GOT3 (cell line): ENCODE results near the gene HOXC4.

Source experiments
- DNase-seq: peaks from one replicate; lab custom pipeline; 2025; ENCODE audit warnings: mixed read lengths; lab: John Stamatoyannopoulos, UW

The HOXC4 gene

DNA sequence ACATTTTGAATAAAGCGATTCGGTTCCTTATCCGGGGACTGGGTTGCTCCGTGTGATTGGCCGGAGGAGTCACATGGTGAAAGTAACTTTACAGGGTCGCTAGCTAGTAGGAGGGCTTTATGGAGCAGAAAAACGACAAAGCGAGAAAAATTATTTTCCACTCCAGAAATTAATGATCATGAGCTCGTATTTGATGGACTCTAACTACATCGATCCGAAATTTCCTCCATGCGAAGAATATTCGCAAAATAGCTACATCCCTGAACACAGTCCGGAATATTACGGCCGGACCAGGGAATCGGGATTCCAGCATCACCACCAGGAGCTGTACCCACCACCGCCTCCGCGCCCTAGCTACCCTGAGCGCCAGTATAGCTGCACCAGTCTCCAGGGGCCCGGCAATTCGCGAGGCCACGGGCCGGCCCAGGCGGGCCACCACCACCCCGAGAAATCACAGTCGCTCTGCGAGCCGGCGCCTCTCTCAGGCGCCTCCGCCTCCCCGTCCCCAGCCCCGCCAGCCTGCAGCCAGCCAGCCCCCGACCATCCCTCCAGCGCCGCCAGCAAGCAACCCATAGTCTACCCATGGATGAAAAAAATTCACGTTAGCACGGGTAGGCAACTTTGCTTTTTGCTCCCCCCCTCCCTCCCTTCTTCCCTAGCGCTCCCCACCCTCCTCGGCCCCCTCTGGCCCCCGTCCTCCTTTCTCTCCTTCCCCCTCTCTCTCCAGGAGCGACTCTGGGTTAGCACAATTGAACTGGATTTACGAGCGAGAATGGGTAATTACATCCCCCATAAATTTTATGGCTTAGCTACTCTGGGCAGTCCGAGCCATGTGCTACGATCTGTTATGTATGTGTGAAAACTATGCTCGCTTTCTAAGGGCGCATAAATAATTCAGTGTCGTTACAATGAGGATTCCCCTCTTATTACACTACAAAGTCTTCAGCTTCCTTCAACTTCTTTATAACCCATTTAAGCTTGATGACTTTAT is at the start of gene HOXC4:
HOXC4 (plus strand) TSS at position 85 of the 991 bp plus-strand sequence; CDS start at position 173, 88 bp downstream.
- DNase-seq = no peak

DNA sequence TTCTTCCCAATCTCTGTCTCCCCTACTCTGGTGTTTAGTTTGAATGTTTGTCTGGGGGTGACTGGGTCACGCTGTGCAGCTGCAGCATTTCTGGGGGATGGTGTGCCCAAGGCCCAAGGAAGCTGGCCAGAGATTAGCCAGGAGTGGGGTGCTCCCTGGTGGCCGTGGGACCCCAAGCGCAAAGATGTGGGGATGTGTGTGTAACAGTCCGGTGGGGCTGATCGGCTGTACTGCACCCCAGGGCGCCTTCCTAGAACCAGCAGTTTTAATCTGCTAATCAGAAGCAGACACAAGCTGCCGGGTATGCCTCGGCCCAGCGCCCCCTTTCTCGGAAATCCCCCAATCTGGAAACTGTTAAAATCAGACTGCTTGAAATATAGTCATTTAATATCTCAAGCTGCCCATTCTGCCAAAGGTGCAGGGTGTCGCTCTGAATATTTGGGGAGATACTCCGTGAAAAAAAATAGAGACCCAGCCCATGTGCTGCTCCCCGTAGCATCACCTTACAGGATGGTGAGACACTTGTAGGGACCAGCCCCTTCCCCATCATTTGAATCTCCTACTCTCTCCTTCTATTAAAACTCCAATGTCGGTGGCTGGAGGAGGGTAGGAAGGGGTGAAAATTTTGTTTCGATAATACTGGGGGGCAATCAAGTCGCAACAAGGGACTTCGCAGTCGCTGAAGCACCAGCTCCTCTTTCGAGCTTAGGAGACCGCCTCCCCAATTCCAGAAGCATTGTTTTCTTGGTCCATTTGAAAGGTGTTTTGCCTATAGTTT is 49.4 kb upstream of the HOXC4 start:
- DNase-seq = no peak

DNA sequence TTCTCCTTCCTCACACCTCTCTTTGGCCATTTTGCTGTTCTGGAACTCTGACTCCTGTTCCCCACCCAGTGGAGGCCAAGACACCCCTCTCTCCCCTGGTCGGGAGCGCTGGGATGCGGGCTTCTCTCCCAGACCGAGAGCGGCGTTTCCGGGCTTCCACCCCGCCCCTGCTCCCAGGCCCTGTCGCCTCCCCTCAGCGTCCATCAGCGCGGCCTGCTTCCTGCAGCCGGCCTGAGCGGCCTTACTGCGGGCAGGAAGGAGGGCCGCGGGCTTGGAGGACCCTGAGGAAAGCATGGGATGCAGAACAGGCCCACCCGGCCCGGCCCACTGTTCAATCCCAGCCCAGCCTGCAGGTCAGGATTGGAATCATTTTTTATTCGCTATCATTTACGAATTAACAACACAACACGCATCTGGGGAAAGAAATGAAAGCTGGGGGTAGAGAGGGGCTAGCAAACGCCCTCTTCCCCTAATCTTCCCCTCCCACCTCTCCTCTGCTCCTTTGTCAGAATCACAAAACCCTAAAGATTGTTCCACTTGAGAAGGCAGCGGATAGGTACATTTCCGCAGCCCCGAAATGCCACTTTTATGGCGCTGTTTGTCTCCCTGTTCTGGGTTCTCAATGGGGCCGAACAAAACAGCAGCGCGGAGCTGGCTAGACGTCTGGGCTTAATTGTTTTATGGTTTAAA is 48.6 kb upstream of the HOXC4 start:
- DNase-seq = no peak

DNA sequence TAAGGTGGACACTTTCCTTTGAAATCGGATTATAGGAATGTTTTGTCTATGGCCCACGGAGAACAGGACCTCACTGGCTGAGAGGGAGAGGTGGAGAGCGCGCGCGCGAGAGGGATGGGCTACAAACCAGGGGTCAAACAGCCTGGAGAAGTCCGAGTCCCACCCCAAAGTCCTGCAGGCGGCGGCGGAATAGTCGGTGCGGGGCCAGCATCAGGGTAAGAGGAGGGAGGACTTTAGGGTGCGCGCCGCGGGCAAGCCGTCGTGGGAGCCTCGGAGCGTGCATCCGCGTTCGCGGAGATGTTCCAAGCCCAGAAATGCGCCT is 48.1 kb upstream of the HOXC4 start:
- DNase-seq = no peak

DNA sequence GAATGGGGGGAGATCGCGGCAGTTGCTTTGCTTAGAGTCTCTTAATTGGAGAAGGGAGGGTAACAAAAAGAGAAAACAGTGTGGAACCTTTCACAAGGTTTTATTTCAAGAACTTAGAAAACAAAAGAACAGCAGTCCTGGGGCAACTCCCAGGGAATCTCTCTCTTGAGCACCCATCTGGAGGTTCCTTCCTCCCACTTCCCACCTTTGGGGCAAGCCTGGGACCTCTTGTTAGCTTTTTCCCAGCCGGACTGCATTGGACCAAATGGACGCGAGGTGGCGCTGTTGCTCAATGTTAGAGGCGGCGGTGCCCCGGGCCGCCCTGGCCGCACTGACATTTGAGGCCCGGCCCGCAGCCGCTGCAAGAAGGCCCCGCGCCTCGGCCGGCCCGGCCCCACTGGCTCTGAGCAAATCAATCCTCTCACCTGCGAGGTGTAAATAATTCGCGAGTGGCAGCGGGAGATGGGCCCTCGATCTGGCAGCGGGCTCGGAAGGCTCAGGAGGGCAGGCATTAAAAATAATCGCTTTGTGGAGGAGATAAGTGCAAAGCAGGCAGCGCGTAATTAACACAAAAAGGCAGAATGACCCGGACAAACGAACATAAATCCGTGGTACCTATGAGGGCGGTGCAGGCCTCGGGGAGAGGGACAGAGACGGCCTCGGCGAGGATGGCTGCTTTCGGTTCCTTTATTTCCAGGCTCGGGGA is 47.6 kb upstream of the HOXC4 start:
- no peak for DNase-seq

DNA sequence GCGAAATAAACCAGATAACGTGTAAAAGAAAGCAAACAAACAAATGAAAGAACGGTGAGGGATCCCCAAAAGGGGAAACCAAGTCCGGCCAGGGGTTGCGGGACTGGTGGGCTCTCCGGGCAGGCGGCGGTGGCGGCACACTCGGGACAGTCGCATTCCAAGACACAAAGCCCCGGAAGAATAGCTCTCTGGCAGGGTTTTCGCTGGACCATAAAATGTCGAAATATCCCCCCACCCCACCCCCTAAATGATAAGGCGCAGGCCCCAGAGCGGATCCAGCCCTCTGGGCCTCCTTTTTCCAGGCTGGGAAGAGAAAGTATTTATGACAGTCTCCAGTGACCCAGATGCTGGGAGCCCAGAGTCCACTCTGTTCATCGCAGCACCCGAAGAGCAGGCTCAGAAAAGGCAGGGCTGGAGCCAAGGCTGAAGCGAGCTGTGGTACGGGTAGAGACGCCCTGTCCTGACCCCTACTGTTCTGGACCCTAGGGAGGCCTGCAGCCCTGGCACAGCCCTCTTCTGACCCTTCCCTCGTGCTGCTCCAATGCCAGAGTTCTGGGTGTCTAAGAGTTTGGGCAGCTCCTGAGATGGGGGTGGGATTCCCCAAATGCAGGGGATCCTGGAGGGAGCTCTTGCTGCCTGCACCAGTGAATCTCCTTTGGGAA is 46.9 kb upstream of the HOXC4 start:
- DNase-seq = no peak

DNA sequence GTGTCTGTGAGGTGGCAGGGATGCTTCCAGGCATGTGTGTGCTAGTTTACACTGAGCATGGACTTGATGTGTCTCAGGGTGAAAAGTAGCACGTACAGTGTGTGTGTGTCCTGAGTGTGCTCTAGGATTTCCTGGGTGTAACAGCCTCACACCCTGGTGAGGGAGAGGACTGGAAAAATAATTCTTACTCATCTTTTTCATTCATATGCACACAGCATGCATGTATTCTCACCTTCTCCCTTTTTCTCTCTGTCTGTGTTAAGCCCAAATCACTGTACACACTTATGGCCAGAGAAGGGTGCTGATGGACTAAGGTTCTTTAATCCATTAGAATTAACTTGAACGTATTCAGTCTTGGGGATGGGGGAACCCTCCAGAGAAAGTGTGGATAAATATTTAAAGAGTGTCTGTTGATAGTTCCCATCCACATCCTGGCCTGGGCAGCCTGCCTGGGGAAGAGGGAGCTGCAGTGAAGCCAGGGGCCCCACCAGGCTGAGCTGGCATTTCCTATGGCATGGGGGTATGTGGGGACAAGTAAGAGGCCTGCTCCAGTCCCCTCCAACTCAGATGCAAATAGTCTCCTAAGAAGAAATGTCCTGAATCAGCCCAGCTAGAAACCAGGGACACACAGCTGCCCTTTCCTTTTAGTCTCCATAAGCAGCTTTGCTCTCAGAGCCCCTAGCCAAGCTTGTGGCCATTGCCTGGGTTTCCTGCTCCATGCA is 45.9 kb upstream of the HOXC4 start:
- DNase-seq = no peak

DNA sequence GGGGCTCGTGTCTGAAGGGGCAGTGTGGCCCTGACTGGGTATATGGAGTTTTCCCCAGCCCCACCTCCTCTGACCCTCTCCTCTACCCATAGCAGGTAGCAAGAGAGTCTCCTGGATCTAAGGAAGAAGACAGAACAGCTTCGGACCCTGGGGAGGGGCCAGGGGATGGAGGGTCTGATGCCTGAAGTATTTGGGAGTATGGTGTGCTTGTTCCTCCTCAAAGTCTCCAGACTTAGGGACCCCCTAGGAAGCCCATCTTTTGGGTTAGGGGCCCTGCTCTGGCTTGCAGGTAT is 45.4 kb upstream of the HOXC4 start:
- no peak for DNase-seq

DNA sequence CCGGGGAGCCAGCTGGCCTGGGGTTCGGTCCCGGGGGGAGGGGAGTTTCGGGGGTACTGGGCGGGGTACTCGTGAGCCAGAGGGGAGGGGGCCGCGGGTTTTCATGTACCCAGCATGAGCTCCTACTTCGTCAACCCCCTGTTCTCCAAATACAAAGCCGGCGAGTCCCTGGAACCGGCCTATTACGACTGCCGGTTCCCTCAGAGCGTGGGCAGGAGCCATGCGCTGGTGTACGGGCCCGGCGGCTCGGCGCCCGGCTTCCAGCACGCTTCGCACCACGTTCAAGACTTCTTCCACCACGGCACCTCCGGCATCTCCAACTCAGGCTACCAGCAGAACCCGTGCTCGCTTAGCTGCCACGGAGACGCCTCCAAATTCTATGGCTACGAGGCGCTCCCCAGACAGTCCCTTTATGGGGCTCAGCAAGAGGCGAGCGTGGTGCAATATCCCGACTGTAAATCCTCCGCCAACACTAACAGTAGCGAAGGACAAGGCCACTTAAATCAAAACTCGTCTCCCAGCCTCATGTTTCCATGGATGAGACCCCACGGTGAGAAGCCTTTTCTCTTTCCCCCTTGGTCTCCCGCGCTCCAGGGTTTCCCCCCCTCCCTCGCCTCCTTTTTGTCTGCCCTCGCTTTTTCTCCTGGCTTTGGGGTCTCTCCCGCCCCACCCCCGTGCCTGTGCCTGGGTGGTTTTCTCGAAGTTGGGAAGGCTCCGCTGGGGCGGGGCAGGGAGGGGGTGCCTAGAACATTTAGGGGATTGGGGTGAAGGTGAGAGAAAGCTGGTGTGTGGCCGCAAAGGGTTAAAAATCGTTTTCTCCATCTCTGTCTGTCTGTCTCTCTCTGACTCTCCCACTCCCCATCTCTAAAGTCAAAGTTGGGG is 44.2 kb upstream of the HOXC4 start:
- no peak for DNase-seq

DNA sequence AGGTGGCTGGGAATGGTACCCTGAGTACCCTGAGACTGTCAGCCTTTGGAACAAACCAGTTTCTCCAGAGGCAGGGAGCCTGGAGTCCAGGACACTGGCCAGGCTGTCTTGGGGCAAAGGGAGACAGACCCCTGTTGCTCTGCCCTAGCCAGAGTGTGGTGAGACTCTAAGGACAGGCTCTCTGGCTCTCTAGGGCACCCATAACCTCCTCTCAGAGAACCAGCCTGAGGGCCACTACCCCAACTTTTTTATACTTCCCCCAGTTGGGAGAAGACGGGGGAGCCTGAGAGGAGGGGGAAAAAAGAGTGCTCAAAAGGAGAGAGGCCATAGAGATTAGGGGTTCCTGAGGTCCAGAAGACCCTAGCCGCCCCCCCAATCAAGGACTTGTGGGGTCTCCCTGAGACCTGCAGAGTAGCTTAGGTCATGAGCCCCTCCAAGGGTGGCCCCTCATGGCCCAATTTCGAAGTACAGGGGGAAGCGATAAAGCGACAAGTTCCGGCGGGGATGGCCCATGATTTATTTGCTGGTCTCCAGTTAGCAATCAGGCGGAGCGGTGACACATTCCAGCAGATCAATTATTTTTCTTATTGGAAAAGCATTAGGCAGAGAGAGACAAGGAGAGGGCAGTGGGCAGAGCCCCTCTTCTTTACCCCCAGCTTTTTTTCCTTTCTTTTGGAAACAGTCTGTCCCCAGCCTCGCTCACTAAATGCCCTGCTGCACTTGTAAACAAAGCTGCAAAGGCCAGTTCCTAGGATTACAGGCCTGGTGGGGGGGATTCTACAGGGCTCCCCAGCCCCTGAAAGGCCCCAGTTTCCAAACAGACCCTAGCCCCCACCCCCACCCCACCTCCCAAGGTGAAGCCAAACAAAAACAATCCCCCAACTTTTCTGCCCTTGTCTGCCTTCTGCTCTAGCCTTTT is 43.3 kb upstream of the HOXC4 start:
- DNase-seq = no peak

DNA sequence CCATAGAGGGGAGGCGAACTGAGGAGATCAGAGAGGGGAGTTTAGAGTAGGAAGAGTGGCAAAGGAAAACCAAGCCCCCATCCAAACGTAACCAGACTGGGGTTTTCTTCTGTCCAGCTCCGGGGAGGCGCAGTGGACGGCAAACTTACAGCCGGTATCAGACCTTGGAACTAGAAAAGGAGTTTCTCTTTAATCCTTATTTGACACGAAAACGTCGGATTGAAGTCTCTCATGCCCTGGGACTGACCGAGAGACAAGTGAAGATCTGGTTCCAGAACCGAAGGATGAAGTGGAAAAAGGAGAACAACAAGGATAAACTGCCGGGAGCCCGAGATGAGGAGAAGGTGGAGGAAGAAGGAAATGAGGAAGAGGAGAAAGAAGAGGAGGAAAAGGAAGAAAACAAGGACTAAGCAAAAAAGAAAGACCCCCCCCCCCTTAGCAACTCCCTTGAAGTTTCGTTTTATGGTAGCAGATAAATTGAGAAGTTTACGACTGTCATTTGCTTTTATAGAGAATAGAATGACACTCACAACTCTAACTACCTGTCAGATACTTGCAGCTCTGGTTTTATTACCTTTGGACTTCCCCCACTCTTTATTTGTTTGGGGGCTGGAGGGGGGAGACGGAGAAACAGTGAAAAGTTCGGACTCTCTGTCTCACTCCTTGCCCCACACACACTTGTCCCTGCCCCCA is 42.5 kb upstream of the HOXC4 start:
- DNase-seq = no peak

DNA sequence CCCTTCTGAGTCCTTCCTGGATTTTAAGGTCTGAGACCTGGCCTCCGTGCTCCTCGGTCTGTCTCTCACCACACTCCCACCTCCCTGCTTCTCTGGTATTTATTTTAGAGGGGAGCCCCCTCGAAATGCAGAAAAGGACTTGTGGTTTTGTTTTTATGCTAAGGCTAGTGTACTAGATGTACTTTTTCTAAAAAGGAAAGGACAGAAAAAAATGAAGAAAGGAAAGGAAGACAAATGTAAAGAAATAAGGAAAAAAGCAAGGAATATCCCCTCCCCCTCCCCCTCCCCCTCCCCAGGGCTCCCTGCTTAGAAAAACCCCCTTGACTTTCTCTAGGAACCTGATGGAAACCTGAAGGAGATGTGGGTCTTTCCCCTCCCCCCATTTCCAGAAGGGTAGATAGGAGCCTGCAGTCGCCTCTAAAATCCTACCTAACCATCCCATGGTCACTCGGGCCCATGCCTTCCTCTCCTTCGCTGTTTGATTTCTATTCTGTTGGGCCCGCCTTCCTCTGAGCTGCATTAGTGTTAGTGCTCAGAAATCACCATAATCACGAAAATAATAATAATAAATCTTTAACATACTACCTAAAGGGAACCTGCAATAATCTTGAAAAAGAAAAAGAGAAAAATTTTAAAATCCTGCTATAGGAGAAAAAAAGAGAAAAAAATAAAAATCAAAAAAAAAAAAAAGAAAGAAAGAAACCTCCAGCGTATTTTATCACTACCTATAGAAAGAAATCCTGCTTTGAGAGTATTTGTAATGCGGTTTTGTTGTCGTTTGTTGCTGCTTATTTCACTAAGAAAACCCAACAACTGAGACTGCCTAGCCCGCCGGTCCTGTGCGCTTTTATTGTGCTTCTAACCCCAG is 41.7 kb upstream of the HOXC4 start:
- no peak for DNase-seq

DNA sequence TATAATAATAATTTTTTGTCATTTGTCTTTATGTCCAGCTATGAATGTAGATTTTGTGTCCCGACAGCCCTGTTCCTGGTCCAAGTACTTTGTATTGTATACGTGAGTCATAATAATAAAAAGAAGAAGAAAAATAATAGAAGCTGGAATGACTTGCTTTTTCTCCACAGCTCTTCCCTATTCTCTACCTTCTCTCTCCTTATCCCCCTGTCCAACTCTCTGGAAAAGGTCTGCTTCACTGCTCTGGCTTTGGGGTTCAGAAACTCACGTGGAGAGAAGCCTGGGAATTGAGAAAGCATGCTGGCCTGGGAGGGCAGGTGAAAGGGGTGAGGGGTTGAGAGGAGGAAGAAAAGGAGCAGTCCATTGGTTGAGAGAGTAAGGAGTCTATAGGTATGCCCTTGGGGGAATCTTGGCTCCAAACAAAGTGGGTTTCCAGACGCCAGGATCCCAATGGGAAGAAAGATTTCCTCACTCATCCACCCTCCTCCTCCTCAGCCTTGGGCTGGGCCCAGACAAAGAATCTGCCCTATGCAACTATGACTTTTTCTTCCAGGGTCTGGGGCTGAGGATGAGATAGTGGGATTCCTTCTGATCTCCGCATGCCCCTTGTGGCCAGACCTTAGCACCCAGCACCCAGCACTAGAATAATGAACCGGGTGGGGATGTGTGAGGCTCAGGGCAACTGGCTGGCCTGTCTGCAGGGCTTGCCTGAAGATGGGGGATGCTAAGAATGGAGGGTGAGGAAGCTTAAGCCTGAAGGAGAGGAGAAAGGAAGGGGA is 40.8 kb upstream of the HOXC4 start:
- DNase-seq = no peak

DNA sequence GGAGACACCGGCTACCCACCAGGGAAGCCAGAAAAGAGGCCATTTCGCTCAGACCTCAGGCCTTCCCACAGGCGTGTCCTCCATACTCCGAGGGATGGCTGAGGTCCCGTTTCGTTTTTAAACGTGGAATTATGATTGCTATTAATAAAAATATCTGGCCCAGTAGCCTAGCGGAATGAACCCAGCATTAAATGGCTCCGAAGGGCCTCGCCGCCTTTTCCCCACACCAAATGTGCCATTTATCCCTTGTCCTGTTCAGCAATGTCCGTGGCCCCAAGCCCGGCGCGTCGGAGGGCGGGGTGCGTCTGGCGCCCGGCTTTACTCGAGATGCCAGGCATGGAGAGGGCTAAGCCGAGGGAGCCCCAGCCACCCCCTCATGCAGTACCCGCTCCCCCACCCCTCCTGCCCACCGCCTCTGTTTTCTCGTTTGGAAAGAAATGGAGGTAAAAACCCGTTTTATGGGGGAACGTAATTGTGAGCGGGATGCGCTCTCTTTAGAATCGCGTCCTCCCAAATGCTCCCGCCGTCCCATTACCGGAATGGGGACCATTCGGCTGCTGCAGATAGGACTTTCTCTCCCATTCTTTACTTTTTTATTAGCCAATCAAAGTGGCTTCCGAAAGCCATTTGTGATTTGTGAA is 39.1 kb upstream of the HOXC4 start:
- DNase-seq = no peak

DNA sequence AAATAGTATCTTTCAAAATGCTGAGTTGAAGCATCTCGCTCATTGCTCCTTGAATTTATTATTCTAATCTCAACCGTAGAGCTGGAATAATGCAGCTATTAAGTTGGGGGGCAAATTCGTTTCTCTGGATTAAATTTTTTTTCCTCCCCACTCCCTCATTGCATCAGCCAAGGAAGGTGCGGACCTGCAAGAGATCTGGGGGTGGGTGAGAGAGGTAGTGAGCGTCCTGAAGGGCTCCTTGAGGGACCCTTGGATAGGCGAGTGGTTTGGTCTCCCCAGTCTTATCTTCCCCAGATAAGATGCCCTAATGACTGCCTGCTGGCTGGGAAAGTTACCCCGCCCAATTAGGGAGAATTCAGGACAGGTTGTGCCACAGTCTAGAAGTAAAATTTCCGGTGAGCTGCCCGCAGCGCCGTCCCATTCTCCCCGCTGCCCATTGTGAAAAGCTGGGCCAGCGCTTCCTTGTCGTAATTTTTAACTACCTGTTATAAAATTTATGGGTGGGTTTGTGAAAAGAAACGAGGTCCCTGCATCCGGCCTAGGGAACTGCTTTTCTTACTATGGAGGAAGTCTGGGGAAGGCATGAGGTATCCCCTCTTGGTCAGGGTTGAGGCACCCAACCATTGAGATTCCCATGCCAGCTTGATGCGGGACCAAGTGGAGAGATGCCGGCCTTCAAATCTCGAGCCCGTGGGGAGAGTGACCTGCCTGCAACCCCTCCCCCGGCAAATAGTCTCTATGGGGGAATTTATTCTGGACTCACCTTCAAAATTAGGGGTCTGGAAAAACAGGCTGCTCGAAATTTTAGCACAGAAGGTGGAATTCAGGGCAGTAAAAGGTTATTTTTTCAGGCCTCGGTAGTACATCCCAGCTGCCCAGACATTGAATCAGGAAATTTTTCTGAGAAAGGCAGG is 38.4 kb upstream of the HOXC4 start:
- no peak for DNase-seq
